Osteoblast (primary cell): ENCODE measurements around the gene RNF2. TPM values are rescaled to one million over a fixed set of nuclear protein-coding genes. Genes with fewer than 3 reads are reported as not detected.

Source experiments
- DNase-seq: peaks from one replicate; pipeline ENCODE4 v3.0.0; 2011; ENCODE audit warnings: low spot score, mixed read lengths; ENCODE audit not compliant: insufficient read length; ENCODE audit errors: missing footprints
- H2AFZ ChIP-seq: 2 replicates; pipeline ENCODE4 v1.6.0; 2011; ENCODE audit warnings: mild to moderate bottlenecking, low read length
- H3K27ac ChIP-seq: 2 replicates; pipeline ENCODE4 v1.5.1; 2011; ENCODE audit warnings: mild to moderate bottlenecking, low read depth, low read length, moderate library complexity
- H3K27me3 ChIP-seq: 2 replicates; pipeline ENCODE4 v1.6.0; 2012; ENCODE audit warnings: mild to moderate bottlenecking, control low read depth, inconsistent platforms, low read length, moderate library complexity; ENCODE audit not compliant: insufficient read depth
- H3K36me3 ChIP-seq: 2 replicates; pipeline ENCODE4 v1.5.1; 2011; ENCODE audit warnings: mild to moderate bottlenecking, low read length, control low read depth, moderate library complexity; ENCODE audit not compliant: insufficient read depth
- H3K4me1 ChIP-seq: 2 replicates; pipeline ENCODE4 v1.5.1; 2011; ENCODE audit warnings: mild to moderate bottlenecking, low read length, control low read depth, moderate library complexity; ENCODE audit not compliant: insufficient read depth
- H3K4me2 ChIP-seq: 2 replicates; pipeline ENCODE4 v1.6.0; 2011; ENCODE audit warnings: mild to moderate bottlenecking, low read length; ENCODE audit not compliant: insufficient read depth
- H3K4me3 ChIP-seq: fragments of 200-600 bp; sonication (generic); 3 replicates; pipeline ENCODE4 v1.5.1; 2012; ENCODE audit warnings: mild to moderate bottlenecking, low read length, inconsistent platforms; ENCODE audit not compliant: insufficient read depth
- H3K79me2 ChIP-seq: 2 replicates; pipeline ENCODE4 v1.6.0; 2012; ENCODE audit warnings: mild to moderate bottlenecking, low read length, control low read depth, inconsistent platforms; ENCODE audit not compliant: insufficient read depth
- H3K9me3 ChIP-seq: 2 replicates; pipeline ENCODE4 v1.5.1; 2011; ENCODE audit warnings: low read depth, low read length, control low read depth
- H4K20me1 ChIP-seq: 2 replicates; pipeline ENCODE4 v1.6.0; 2012; ENCODE audit warnings: mild to moderate bottlenecking, low read length, control low read depth; ENCODE audit not compliant: insufficient read depth
- total RNA-seq: library from RNA; depleted of rRNA; stranded (reverse); fragments of >200 nt; gene quantifications from 2 replicates; pipeline ENCODE4 v1.2.3, GENCODE V29; 2012
- TF ChIP-seq, protein P1 (sequence below): IDR thresholded peaks from 2 replicates; pipeline ENCODE4 v1.5.1; 2011; ENCODE audit warnings: mild to moderate bottlenecking, low read depth, low read length, moderate library complexity; ENCODE audit errors: extremely low read depth

The RNF2 gene
- total RNA-seq, 1 donor = 20.3 TPM

DNA sequence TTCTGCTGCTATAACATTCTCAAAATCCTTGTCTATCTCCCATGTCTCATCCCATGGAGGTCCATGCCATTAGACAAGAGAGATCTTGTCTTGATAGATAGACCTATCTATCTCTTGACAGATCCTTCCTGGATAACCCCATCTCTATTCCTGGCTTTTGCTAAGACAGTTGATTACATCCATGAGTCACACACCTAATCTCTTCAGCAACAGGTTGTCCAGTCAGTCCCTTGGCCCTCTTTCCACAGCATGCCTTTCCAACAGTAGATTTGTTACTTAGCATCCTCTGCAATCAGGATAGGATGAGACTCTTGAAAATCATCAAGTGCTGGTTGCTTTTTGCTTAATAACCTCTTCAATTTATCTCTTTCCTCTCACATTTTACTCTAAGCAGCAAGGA lies 64.8 kb downstream of the RNF2 start:
- Histone ChIP-seq H3K4me1 (no peaks in the 10 kb centered on the region), H2AFZ (no peak overlapping the region), H4K20me1 (no peaks in the 10 kb centered on the region), H3K27me3 (no peaks in the 10 kb centered on the region), H3K9me3 (no peaks in the 10 kb centered on the region), H3K27ac (no peak overlapping the region), H3K4me2 (no peak overlapping the region), H3K79me2 (no peaks in the 10 kb centered on the region), H3K36me3 (no peaks in the 10 kb centered on the region), H3K4me3 (no peak overlapping the region)
- no peak for DNase-seq
- TF ChIP-seq, protein P1, sequence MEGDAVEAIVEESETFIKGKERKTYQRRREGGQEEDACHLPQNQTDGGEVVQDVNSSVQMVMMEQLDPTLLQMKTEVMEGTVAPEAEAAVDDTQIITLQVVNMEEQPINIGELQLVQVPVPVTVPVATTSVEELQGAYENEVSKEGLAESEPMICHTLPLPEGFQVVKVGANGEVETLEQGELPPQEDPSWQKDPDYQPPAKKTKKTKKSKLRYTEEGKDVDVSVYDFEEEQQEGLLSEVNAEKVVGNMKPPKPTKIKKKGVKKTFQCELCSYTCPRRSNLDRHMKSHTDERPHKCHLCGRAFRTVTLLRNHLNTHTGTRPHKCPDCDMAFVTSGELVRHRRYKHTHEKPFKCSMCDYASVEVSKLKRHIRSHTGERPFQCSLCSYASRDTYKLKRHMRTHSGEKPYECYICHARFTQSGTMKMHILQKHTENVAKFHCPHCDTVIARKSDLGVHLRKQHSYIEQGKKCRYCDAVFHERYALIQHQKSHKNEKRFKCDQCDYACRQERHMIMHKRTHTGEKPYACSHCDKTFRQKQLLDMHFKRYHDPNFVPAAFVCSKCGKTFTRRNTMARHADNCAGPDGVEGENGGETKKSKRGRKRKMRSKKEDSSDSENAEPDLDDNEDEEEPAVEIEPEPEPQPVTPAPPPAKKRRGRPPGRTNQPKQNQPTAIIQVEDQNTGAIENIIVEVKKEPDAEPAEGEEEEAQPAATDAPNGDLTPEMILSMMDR = no peak

DNA sequence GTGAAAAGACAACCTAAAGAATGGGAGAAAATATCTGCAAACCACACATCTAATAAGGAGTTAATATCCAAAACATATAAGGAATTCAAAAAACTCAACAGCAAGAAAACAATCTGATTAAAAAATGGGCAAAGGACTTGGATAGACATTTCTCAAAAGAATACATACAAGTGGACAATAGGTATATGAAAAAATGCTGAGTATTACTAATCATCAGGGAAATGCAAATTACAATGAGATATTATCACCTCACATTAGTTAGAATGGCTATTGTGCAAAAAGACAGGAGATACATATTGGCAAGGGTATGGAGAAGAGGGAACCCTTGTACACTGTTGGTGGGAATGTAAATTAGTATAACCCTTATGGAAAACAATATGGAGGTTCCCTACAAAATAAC lies 66.5 kb downstream of the RNF2 start:
- no peaks in the 10 kb centered on the region for H3K36me3 ChIP-seq
- no peak overlapping the region for H3K4me3 ChIP-seq
- H3K27me3 ChIP-seq = no peaks in the 10 kb centered on the region
- no peak overlapping the region for H2AFZ ChIP-seq
- H4K20me1 ChIP-seq = no peaks in the 10 kb centered on the region
- H3K27ac ChIP-seq = no peak overlapping the region
- no peaks in the 10 kb centered on the region for H3K4me1 ChIP-seq
- H3K79me2 ChIP-seq = no peaks in the 10 kb centered on the region
- TF ChIP-seq, protein P1 = no peak
- no peaks in the 10 kb centered on the region for H3K9me3 ChIP-seq
- no peak for DNase-seq
- no peak overlapping the region for H3K4me2 ChIP-seq

DNA sequence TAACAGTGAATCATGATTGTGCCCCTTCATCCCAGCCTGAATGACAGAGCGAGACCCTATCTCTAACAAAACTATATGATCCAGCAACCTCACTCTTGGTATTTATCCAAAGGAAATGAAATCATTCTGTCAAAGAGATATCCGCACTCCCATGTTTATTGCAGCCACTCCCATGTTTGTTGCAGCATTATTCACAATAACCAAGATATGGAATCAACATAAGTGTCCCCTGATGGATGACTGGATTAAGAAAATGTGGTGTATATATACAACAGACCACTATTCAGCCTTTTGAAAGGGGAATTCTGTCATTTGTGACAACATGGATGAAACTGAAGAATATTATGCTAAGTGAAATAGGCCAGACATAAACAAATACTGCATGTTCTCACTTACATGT lies 67.0 kb downstream of the RNF2 start:
- TF ChIP-seq, protein P1 = no peak
- H2AFZ ChIP-seq = no peak overlapping the region
- H3K4me2 ChIP-seq = no peak overlapping the region
- no peaks in the 10 kb centered on the region for H3K9me3 ChIP-seq
- no peak for DNase-seq
- H3K27me3 ChIP-seq = no peaks in the 10 kb centered on the region
- H3K4me3 ChIP-seq = no peak overlapping the region
- H4K20me1 ChIP-seq = no peaks in the 10 kb centered on the region
- no peaks in the 10 kb centered on the region for H3K79me2 ChIP-seq
- no peaks in the 10 kb centered on the region for H3K4me1 ChIP-seq
- no peaks in the 10 kb centered on the region for H3K36me3 ChIP-seq
- no peak overlapping the region for H3K27ac ChIP-seq

DNA sequence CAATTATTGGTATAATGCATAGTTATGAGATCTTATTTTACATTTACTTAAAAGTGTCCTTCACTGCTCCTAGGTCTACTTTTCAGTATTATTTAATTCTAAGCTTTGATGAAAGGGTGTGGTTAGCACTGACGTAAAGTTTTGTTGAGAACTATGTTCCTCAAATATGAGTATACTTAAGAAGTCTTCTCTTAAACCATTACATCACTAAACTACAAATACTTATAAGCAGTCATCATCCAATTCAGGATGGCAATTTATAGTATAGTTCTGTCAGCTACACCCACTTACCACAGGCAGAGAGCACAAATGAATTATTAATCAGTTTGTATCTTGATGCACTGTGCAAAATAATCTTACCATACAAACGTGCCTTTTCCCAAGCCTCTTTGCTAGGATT lies 84.3 kb downstream of the RNF2 start:
- Histone ChIP-seq H3K79me2 (no peaks in the 10 kb centered on the region), H3K27me3 (no peaks in the 10 kb centered on the region), H3K4me1 (no peaks in the 10 kb centered on the region), H3K9me3 (no peaks in the 10 kb centered on the region), H3K4me3 (no peak overlapping the region), H3K27ac (no peak overlapping the region), H3K36me3 (peaks cover 20% of the 10 kb centered on the region), H3K4me2 (no peak overlapping the region), H4K20me1 (no peaks in the 10 kb centered on the region), H2AFZ (no peak overlapping the region)
- no peak for DNase-seq
- TF ChIP-seq, protein P1 = no peak
